Measurements from ENCODE around the gene MAGEA9B. TPM values are rescaled to one million over a fixed set of nuclear protein-coding genes. Genes with fewer than 3 reads are reported as not detected.
"Not testable (repeated sequence)": the region's sequence is repeated elsewhere in the genome, so short reads cannot be mapped to it uniquely, and the experiment has no call there.

Gene MAGEA9B, protein sequence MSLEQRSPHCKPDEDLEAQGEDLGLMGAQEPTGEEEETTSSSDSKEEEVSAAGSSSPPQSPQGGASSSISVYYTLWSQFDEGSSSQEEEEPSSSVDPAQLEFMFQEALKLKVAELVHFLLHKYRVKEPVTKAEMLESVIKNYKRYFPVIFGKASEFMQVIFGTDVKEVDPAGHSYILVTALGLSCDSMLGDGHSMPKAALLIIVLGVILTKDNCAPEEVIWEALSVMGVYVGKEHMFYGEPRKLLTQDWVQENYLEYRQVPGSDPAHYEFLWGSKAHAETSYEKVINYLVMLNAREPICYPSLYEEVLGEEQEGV
- polyA plus RNA-seq (ENCODE audit: insufficient read length in 12 of 12), result not detected
- long read RNA-seq, donor 1, result 0 reads
- long read RNA-seq, donor 2, result 0 reads
- long read RNA-seq, donor 3, result 0 reads
- long read RNA-seq, donor 4, result 0 reads
- long read RNA-seq, donor 5, result 0 reads
- long read RNA-seq, donor 6, result 0 reads
- long read RNA-seq, donor 7, result 0 reads
- long read RNA-seq, donor 8, result 0 reads
- long read RNA-seq, donor 9, result 0 reads
- long read RNA-seq, donor 10, result 0 reads
- long read RNA-seq, donor 11, result 0 reads

GRCh38 chrX:149587359-149587758 lies at the start of gene MAGEA9B:
TSS of gene MAGEA9B (minus strand) at chrX:149587459. CDS start at chrX:149583179, 4,280 bp downstream.
- DNase-seq, result not testable (repeated sequence)

DNA sequence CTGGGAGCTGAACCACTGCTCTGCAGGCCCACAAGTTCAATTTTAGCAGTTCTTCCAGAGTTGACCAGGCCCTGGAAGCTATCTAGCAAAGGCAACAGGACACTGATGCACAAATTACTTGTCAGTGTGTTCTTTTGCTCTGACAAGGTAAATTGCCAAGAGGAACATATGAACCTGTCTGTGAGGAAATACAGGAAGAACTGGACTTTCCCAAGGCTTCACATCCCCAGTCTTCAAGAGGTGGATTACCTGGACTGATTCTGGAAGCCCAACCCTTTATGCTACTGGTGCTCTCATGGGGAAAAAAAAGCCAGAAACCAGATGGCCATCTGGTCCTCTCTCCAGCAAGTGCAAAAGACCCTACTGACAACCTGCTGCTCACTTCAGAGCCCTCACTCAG lies 46.3 kb upstream of the MAGEA9B start:
- no peak for DNase-seq

DNA sequence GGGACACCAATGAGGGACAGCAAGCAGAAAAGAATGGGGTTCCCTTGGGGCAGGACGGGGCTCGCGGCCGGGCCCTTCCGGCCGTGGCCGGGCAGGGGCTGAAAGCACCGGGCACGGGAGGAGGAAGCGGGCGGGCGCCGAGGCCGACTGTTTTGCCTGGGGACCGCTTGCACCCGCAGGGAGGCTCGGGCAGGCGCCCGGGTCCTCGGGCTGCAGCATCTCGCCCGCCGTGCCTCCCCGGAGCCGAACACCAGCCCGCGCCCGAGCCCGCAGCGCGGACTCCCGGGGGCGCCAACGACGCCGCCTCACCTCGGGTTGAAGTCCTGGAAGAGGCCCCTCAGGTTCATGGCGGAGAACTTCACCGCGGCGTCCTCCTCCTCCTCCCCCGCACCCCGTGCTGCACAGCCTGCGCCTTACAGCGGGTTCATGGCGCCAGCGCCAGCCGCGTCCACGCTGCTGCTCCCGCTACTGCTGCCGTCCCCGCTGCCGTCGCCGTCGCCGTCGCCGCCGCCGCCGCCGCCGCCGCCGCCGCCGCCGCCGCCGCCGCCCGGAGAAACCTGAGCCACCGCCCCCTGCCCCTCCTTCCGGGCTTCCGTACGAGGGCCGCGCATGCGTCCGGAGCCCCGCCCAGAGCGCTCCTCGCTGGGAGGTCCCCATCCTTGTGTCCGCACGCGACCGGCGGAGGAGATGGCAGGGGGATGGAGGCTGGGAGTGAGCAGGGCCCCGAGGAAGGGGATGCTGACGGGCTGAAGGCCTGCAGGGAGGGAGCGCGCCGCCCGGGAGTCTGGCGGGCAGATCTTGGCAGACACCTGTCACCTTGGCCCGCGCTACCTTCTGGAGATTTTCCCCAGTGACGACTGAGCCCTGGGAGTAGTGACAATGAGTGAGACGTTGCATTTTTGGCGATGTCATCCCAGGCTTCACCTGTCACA lies 44.2 kb upstream of the MAGEA9B start, which contains the start of gene TMEM185A:
TSS of gene TMEM185A (minus strand) at position 559 of the 932 bp plus-strand sequence. CDS start at position 347, 212 bp downstream.
- peak; percentile 58 for DNase-seq

- DNase-seq, result peak; percentile 24
These were observed 43.5 kb upstream of the MAGEA9B start for GRCh38 chrX:149630681-149631233.

GRCh38 chrX:149629730-149630387 lies 42.6 kb upstream of the MAGEA9B start:
- DNase-seq, result no peak

DNA sequence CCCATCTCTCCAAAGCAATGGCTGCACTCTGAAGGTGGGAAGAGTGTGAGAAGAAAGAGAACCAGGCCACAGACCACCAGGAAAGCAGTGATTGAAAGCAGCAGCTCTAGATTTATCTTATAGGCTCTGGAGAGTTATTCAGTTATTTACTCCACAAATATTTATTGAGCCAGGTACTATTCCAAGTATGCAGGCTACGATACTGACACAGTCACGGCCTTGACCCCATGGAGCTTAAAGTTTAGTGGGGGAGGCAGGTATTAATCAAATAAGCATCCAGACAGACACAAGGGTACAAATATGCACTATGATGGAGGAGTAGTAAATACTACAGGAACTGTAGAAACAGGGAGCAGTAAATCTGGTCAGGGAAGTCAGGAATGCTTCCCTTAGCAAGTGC lies 41.5 kb upstream of the MAGEA9B start:
- DNase-seq, result no peak

DNA sequence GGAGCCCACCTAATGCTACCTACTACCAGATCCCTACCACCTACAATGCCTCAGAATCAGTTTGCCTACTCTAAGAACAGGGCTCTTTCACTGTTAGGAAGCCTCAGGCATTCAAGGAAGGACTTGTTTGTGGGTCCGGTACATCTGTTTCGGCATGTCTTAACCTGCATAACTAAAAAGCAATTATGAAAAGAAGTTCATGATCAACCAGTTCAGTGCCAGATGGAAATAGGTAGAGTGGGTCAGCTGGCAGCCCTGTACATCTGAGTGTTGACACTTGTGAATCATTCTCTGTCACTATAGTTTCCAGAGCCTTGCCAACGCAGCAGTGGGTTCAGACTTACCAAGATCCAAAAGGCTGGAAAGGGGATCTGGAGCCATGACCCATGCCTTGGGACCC lies 41.0 kb upstream of the MAGEA9B start:
- no peak for DNase-seq

DNA sequence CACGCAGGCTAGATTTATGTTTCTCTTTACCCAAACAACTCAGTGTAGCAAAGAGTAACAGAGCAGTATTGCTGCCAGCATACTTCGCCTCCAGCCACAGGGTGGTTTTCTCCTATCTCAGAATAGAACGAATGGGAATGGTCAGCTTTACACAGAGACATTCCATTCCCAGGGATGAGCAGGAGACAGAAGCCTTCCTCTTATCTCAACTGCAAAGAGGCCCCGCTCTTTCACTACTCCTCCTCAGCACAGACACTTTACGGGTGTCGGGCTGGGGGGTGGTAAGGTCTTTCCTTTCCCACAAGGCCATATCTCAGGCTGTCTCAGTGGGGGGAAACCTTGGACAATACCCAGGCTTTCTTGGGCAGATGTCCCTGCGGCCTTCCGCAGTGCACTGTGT lies 39.6 kb upstream of the MAGEA9B start:
- not testable (repeated sequence) for DNase-seq

DNA sequence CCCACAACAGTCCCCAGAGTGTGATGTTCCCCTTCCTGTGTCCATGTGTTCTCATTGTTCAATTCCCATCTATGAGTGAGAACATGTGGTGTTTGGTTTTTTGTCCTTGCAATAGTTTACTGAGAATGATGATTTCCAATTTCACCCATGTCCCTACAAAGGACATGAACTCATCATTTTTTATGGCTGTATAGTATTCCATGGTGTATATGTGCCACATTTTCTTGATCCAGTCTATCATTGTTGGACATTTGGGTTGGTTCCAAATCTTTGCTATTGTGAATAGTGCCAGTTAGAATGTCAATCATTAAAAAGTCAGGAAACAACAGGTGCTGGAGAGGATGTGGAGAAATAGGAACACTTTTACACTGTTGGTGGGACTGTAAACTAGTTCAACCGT lies 32.4 kb upstream of the MAGEA9B start:
- not testable (repeated sequence) for DNase-seq

DNA sequence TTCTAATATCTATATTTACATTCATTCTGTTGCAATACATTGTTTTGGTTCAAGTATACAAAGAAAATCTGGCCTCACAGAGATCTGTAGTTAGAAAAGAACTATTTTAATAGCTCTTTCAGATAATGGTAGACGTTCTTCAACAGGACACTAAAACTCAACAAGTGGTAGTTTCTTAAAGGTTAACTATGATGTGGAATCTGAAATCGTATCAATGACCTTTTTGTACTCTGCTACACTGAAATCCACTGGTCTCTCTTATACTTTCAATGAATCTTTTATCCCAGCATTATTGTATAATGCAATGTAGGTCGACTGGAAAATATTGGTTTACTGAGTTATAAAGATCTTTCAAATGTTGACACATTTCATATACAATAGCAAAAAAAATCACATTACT lies 31.6 kb upstream of the MAGEA9B start:
- DNase-seq, result no peak

GRCh38 chrX:149611623-149612175 lies 24.4 kb upstream of the MAGEA9B start:
- DNase-seq, result no peak

- DNase-seq, result no peak
These were observed 23.3 kb upstream of the MAGEA9B start for GRCh38 chrX:149610511-149610910.

DNA sequence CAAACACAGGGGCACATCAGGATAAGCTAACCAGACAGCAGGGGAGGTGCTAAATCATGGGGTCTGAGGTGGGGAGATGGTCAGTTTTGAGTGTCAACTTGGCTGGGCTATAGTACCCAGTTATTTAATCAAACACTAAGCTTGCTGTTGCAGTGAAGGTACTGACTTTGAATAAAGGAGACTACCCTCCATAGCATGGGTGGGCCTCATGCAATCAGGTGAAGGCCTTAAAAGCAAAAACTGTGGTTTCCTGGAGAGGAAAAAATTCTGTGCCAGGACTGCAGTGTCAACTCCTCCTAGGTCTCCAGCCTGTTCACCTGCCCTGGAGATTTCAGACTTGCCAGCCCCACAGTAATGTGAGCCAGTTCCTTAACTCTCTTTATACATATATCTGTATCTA lies 20.4 kb upstream of the MAGEA9B start:
- no peak for DNase-seq

GRCh38 chrX:149605248-149605885 lies 18.1 kb upstream of the MAGEA9B start:
- DNase-seq, result not testable (repeated sequence)

DNA sequence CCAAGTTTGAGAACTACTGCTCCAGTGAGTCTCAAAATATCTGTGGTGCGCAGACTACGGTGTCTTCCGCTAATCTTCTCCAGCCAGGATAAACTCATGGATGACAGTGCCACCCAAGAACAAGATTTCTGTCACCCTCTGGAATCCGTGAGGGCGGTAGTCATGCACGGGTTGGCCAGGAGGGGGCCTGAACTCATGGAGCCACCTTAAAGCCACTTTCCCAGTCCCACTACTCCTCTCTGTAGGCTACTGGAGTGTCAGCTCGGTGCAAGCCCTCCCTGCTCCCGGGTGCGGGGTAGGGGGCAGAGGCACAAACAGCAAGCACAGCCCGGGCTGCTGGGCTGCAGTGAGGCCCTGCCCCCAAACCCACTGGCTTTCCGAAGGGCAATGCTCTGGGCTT lies 11.3 kb upstream of the MAGEA9B start:
- DNase-seq, result not testable (repeated sequence)

DNA sequence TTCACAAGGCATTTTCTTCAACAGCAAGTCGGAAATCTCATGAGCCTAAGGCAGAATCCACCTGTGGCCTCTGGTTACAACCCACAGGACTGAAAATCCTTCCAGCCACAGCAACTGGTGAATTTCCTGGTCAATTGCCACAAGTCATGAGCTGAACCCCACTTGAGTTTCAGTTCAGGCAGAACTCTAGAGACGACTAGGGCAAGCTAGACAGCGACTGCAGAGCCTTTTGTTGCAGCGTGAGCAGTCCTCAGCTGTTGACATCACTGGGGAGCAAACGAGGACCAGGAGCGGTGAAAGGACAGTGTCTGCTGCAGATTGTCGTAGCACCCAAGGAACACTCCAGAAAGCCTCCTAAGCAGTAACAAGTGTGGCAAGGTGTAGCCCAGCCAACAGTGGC lies 8.7 kb upstream of the MAGEA9B start:
- not testable (repeated sequence) for DNase-seq

- not testable (repeated sequence) for DNase-seq
These were observed 8.0 kb upstream of the MAGEA9B start, which contains the start of gene HSFX2 for GRCh38 chrX:149595214-149595613. TSS of gene HSFX2 (minus strand) at chrX:149595314. CDS start at chrX:149594700, 614 bp downstream.

GRCh38 chrX:149590993-149591392 lies 3.7 kb upstream of the MAGEA9B start:
- DNase-seq, result not testable (repeated sequence)

DNA sequence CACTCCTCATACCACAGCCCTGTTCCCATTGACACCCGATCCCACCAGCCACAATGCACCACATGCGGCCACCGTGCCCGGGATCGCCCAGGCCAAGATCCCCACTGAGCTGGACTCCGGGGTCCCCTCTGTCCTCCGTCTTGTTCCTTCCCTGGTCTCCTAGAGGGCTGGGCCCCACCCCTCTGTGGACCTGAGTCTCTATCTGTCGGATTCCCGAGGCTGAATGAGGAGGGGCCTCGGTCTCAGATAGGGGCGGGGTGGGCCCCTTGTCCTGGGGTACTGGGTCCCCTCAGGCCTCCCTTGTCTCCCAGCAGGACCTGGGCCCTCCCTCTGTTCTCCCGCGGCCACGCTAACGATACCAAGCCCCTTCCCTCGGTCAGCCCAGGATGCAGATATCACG lies 1.6 kb downstream of the MAGEA9B start:
- not testable (repeated sequence) for DNase-seq

DNA sequence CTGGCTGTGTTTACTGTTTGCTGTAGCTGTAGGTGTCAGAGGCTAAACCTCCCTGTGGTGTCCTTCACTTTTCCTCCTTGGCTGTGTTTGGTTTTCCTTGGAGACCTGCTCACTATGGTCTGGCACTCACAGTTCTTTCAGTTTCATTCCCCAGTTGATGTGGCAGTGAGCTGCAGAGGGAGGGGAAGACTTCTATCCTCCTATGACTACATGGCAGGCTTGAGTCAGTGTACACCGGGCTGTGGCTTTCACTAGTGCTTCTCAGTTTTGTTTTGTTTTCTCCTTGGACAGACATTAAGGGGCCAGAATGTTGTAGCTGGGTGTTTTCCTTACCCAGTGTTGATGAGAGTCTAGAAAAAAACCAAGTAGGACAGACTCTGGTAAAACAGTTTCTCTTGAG lies 13.8 kb downstream of the MAGEA9B start:
- DNase-seq, result not testable (repeated sequence)
